CD4-positive, alpha-beta T cell treated with Interleukin-17A for 4 hours (primary cell): ENCODE measurements around the gene VCY.
"Not testable (repeated sequence)": the region's sequence is repeated elsewhere in the genome, so short reads cannot be mapped to it uniquely, and the experiment has no call there.

Experiments
- DNase-seq: peaks from one replicate; pipeline ENCODE4 v3.0.0-alpha.2; 2020; ENCODE audit warnings: mixed read lengths

VCY gene

GRCh38 chrY:13986373-13986772, at the start of gene VCY:
TSS of gene VCY (minus strand) at chrY:13986473. CDS start at chrY:13986440, 33 bp downstream.
- DNase-seq = not testable (repeated sequence)

GRCh38 chrY:14030395-14030794, 44.1 kb upstream of the VCY start:
- DNase-seq = not testable (repeated sequence)

- not testable (repeated sequence) for DNase-seq
Measured at GRCh38 chrY:14011916-14012315, 25.6 kb upstream of the VCY start.

- DNase-seq = not testable (repeated sequence)
Measured at GRCh38 chrY:13942406-13942805, 43.9 kb downstream of the VCY start.
